ENCODE data around the gene STEAP3. TPM values are rescaled to one million over a fixed set of nuclear protein-coding genes. Genes with fewer than 3 reads are reported as not detected.

STEAP3 gene
- total RNA-seq, 1 experiment from 2014 or later = not detected

- Histone ChIP-seq H3K9ac (ENCODE audit: low read length) (no peak overlapping the region), H3K36me3 (ENCODE audit: insufficient read depth, low read length) (no peaks in the 10 kb centered on the region), H4K20me1 (ENCODE audit: insufficient read depth, low read depth, low read length) (no peaks in the 10 kb centered on the region), H3K4me2 (ENCODE audit: low read depth, low read length, poor library complexity, severe bottlenecking) (no peak overlapping the region), H3K9me2 (replicated peaks; ENCODE audit: insufficient read depth, low read length) (no peaks in the 10 kb centered on the region), H3K4me3 (ENCODE audit: low read length) (no peak overlapping the region), H3K4me1 (ENCODE audit: low read length) (no peaks in the 10 kb centered on the region), H2AFZ (ENCODE audit: low read length) (no peak overlapping the region), H3K27me3 (ENCODE audit: low read length) (no peaks in the 10 kb centered on the region), H3K79me2 (ENCODE audit: low read length) (no peaks in the 10 kb centered on the region), H3K27ac (ENCODE audit: low read length) (no peak overlapping the region), H3K9me3 (ENCODE audit: low read length) (no peaks in the 10 kb centered on the region)
- DNase-seq = no peak
These were observed 32.3 kb downstream of the STEAP3 start for GRCh38 chr2:119255760-119256581.

GRCh38 chr2:119256582-119256921 is 32.9 kb downstream of the STEAP3 start:
- H3K4me2 ChIP-seq (ENCODE audit: low read depth, low read length, poor library complexity, severe bottlenecking) = no peak overlapping the region
- H4K20me1 ChIP-seq (ENCODE audit: insufficient read depth, low read depth, low read length) = no peaks in the 10 kb centered on the region
- no peak overlapping the region for H2AFZ ChIP-seq (ENCODE audit: low read length)
- DNase-seq = no peak
- H3K9me2 ChIP-seq (replicated peaks; ENCODE audit: insufficient read depth, low read length) = no peaks in the 10 kb centered on the region
- H3K27me3 ChIP-seq (ENCODE audit: low read length) = no peaks in the 10 kb centered on the region
- H3K9me3 ChIP-seq (ENCODE audit: low read length) = no peaks in the 10 kb centered on the region
- no peak overlapping the region for H3K4me3 ChIP-seq (ENCODE audit: low read length)
- H3K36me3 ChIP-seq (ENCODE audit: insufficient read depth, low read length) = no peaks in the 10 kb centered on the region
- H3K79me2 ChIP-seq (ENCODE audit: low read length) = no peaks in the 10 kb centered on the region
- H3K9ac ChIP-seq (ENCODE audit: low read length) = no peak overlapping the region
- H3K4me1 ChIP-seq (ENCODE audit: low read length) = no peaks in the 10 kb centered on the region
- H3K27ac ChIP-seq (ENCODE audit: low read length) = no peak overlapping the region

GRCh38 chr2:119257198-119257597 is 33.6 kb downstream of the STEAP3 start:
- Histone ChIP-seq H3K9ac (ENCODE audit: low read length) (no peak overlapping the region), H2AFZ (ENCODE audit: low read length) (no peak overlapping the region), H4K20me1 (ENCODE audit: insufficient read depth, low read depth, low read length) (no peaks in the 10 kb centered on the region), H3K4me3 (ENCODE audit: low read length) (no peak overlapping the region), H3K27me3 (ENCODE audit: low read length) (no peaks in the 10 kb centered on the region), H3K4me2 (ENCODE audit: low read depth, low read length, poor library complexity, severe bottlenecking) (no peak overlapping the region), H3K27ac (ENCODE audit: low read length) (no peak overlapping the region), H3K79me2 (ENCODE audit: low read length) (no peaks in the 10 kb centered on the region), H3K4me1 (ENCODE audit: low read length) (no peaks in the 10 kb centered on the region), H3K9me2 (replicated peaks; ENCODE audit: insufficient read depth, low read length) (no peaks in the 10 kb centered on the region), H3K36me3 (ENCODE audit: insufficient read depth, low read length) (no peaks in the 10 kb centered on the region), H3K9me3 (ENCODE audit: low read length) (no peaks in the 10 kb centered on the region)
- DNase-seq = no peak

- Histone ChIP-seq H3K4me3 (ENCODE audit: low read length) (no peak overlapping the region), H3K4me2 (ENCODE audit: low read depth, low read length, poor library complexity, severe bottlenecking) (no peak overlapping the region), H3K4me1 (ENCODE audit: low read length) (no peaks in the 10 kb centered on the region), H3K9me3 (ENCODE audit: low read length) (no peaks in the 10 kb centered on the region), H3K79me2 (ENCODE audit: low read length) (no peaks in the 10 kb centered on the region), H3K9me2 (replicated peaks; ENCODE audit: insufficient read depth, low read length) (no peaks in the 10 kb centered on the region), H3K36me3 (ENCODE audit: insufficient read depth, low read length) (no peaks in the 10 kb centered on the region), H2AFZ (ENCODE audit: low read length) (no peak overlapping the region), H3K27me3 (ENCODE audit: low read length) (no peaks in the 10 kb centered on the region), H3K27ac (ENCODE audit: low read length) (no peak overlapping the region), H4K20me1 (ENCODE audit: insufficient read depth, low read depth, low read length) (no peaks in the 10 kb centered on the region), H3K9ac (ENCODE audit: low read length) (no peak overlapping the region)
- no peak for DNase-seq
These were observed 35.7 kb downstream of the STEAP3 start for GRCh38 chr2:119259296-119259860.

- Histone ChIP-seq H2AFZ (ENCODE audit: low read length) (no peak overlapping the region), H3K79me2 (ENCODE audit: low read length) (no peaks in the 10 kb centered on the region), H3K9ac (ENCODE audit: low read length) (no peak overlapping the region), H3K9me2 (replicated peaks; ENCODE audit: insufficient read depth, low read length) (no peaks in the 10 kb centered on the region), H3K4me2 (ENCODE audit: low read depth, low read length, poor library complexity, severe bottlenecking) (no peak overlapping the region), H3K9me3 (ENCODE audit: low read length) (no peaks in the 10 kb centered on the region), H3K27me3 (ENCODE audit: low read length) (no peaks in the 10 kb centered on the region), H3K27ac (ENCODE audit: low read length) (no peak overlapping the region), H3K4me3 (ENCODE audit: low read length) (no peak overlapping the region), H3K4me1 (ENCODE audit: low read length) (no peaks in the 10 kb centered on the region), H4K20me1 (ENCODE audit: insufficient read depth, low read depth, low read length) (no peaks in the 10 kb centered on the region), H3K36me3 (ENCODE audit: insufficient read depth, low read length) (no peaks in the 10 kb centered on the region)
- no peak for DNase-seq
These were observed 37.2 kb downstream of the STEAP3 start for GRCh38 chr2:119260646-119261492.

- Histone ChIP-seq H3K4me1 (ENCODE audit: low read length) (no peaks in the 10 kb centered on the region), H3K36me3 (ENCODE audit: insufficient read depth, low read length) (no peaks in the 10 kb centered on the region), H3K9ac (ENCODE audit: low read length) (no peak overlapping the region), H3K79me2 (ENCODE audit: low read length) (no peaks in the 10 kb centered on the region), H3K4me3 (ENCODE audit: low read length) (no peak overlapping the region), H3K27ac (ENCODE audit: low read length) (no peak overlapping the region), H2AFZ (ENCODE audit: low read length) (no peak overlapping the region), H3K4me2 (ENCODE audit: low read depth, low read length, poor library complexity, severe bottlenecking) (no peak overlapping the region), H3K27me3 (ENCODE audit: low read length) (no peaks in the 10 kb centered on the region), H3K9me3 (ENCODE audit: low read length) (no peaks in the 10 kb centered on the region), H3K9me2 (replicated peaks; ENCODE audit: insufficient read depth, low read length) (no peaks in the 10 kb centered on the region), H4K20me1 (ENCODE audit: insufficient read depth, low read depth, low read length) (no peaks in the 10 kb centered on the region)
- DNase-seq = no peak
These were observed 38.0 kb downstream of the STEAP3 start for GRCh38 chr2:119261493-119262225.

- H3K27me3 ChIP-seq (ENCODE audit: low read length) = no peaks in the 10 kb centered on the region
- no peak overlapping the region for H3K4me3 ChIP-seq (ENCODE audit: low read length)
- H4K20me1 ChIP-seq (ENCODE audit: insufficient read depth, low read depth, low read length) = no peaks in the 10 kb centered on the region
- DNase-seq = no peak
- H3K4me1 ChIP-seq (ENCODE audit: low read length) = no peaks in the 10 kb centered on the region
- H3K36me3 ChIP-seq (ENCODE audit: insufficient read depth, low read length) = no peaks in the 10 kb centered on the region
- no peak overlapping the region for H3K4me2 ChIP-seq (ENCODE audit: low read depth, low read length, poor library complexity, severe bottlenecking)
- no peak overlapping the region for H3K9ac ChIP-seq (ENCODE audit: low read length)
- no peaks in the 10 kb centered on the region for H3K79me2 ChIP-seq (ENCODE audit: low read length)
- H3K27ac ChIP-seq (ENCODE audit: low read length) = no peak overlapping the region
- H2AFZ ChIP-seq (ENCODE audit: low read length) = no peak overlapping the region
- H3K9me2 ChIP-seq (replicated peaks; ENCODE audit: insufficient read depth, low read length) = no peaks in the 10 kb centered on the region
- H3K9me3 ChIP-seq (ENCODE audit: low read length) = no peaks in the 10 kb centered on the region
These were observed 39.4 kb downstream of the STEAP3 start for GRCh38 chr2:119263025-119263424.

GRCh38 chr2:119263656-119264055 is 40.0 kb downstream of the STEAP3 start:
- Histone ChIP-seq H3K27ac (ENCODE audit: low read length) (no peak overlapping the region), H4K20me1 (ENCODE audit: insufficient read depth, low read depth, low read length) (no peaks in the 10 kb centered on the region), H3K4me2 (ENCODE audit: low read depth, low read length, poor library complexity, severe bottlenecking) (no peak overlapping the region), H3K9me3 (ENCODE audit: low read length) (no peaks in the 10 kb centered on the region), H3K9me2 (replicated peaks; ENCODE audit: insufficient read depth, low read length) (no peaks in the 10 kb centered on the region), H3K9ac (ENCODE audit: low read length) (no peak overlapping the region), H3K4me3 (ENCODE audit: low read length) (no peak overlapping the region), H3K4me1 (ENCODE audit: low read length) (no peaks in the 10 kb centered on the region), H3K27me3 (ENCODE audit: low read length) (no peaks in the 10 kb centered on the region), H3K79me2 (ENCODE audit: low read length) (no peaks in the 10 kb centered on the region), H2AFZ (ENCODE audit: low read length) (no peak overlapping the region), H3K36me3 (ENCODE audit: insufficient read depth, low read length) (no peaks in the 10 kb centered on the region)
- no peak for DNase-seq
